ENCODE measurements around the gene AFDN. TPM values are rescaled to one million over a fixed set of nuclear protein-coding genes. Genes with fewer than 3 reads are reported as not detected.

The AFDN gene
- total RNA-seq, 1 donor from 2014 or later = 102 TPM

DNA sequence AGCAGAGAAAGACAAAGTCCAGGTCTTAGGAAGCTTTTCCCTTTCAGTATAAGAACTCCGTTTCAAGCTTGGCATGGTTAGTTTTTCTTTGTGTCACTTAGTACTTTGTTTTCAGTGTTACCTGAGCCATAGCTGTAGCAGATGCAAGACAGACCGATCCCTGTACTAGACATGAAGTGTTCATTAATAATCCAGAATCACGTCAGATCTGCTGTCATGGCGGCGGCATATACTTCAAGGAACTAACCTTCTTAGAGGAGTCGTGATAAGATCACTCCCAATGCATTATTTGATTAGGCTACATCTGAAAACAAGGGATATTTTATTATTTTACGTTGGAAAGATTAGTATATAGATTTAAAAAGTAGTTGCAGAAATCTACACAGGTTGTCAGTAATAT, 83.9 kb downstream of the AFDN start:
- no peaks in the 10 kb centered on the region for H3K4me1 ChIP-seq
- no peak for DNase-seq (ENCODE audit: low spot score in 2 of 2)
- H3K4me3 ChIP-seq = no peak overlapping the region
- H3K9me3 ChIP-seq = no peaks in the 10 kb centered on the region
- no peaks in the 10 kb centered on the region for H3K27me3 ChIP-seq
- H3K27ac ChIP-seq = no peak overlapping the region
- intact Hi-C loops (cut with DNase I) = no loop called here
- H3K36me3 ChIP-seq = peaks cover 22 to 50% of the 10 kb centered on the region in 2 donors
- TF ChIP-seq, protein P1, sequence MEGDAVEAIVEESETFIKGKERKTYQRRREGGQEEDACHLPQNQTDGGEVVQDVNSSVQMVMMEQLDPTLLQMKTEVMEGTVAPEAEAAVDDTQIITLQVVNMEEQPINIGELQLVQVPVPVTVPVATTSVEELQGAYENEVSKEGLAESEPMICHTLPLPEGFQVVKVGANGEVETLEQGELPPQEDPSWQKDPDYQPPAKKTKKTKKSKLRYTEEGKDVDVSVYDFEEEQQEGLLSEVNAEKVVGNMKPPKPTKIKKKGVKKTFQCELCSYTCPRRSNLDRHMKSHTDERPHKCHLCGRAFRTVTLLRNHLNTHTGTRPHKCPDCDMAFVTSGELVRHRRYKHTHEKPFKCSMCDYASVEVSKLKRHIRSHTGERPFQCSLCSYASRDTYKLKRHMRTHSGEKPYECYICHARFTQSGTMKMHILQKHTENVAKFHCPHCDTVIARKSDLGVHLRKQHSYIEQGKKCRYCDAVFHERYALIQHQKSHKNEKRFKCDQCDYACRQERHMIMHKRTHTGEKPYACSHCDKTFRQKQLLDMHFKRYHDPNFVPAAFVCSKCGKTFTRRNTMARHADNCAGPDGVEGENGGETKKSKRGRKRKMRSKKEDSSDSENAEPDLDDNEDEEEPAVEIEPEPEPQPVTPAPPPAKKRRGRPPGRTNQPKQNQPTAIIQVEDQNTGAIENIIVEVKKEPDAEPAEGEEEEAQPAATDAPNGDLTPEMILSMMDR (IDR thresholded peaks at IDR 0.05) = no peak

DNA sequence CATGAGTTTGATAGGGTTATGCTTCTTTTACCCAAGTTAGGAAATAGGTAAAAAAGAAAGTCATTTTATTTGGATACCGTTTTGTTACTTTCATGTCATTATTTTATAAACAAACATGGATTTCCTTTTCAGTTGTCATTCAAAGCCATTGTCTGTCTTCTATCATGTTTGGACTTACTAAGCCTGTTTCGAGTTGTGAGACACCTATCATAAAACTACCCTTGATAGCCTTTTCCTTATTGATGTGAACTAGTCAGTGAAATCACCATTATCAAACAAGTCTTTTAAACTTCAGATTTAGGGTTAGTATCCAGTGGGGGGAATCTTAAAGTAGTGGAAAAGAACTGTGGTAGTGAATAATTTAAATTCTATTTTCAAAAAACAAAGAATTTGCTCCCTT, 85.8 kb downstream of the AFDN start:
- Histone ChIP-seq H3K4me1 (no peaks in the 10 kb centered on the region), H3K27me3 (no peaks in the 10 kb centered on the region), H3K9me3 (no peaks in the 10 kb centered on the region), H3K4me3 (no peak overlapping the region), H3K36me3 (peaks cover 31 to 57% of the 10 kb centered on the region in 2 donors), H3K27ac (no peak overlapping the region)
- no peak for DNase-seq (ENCODE audit: low spot score in 2 of 2)
- TF ChIP-seq, protein P1 (IDR thresholded peaks at IDR 0.05) = no peak
- intact Hi-C loops (cut with DNase I) = no loop called here

DNA sequence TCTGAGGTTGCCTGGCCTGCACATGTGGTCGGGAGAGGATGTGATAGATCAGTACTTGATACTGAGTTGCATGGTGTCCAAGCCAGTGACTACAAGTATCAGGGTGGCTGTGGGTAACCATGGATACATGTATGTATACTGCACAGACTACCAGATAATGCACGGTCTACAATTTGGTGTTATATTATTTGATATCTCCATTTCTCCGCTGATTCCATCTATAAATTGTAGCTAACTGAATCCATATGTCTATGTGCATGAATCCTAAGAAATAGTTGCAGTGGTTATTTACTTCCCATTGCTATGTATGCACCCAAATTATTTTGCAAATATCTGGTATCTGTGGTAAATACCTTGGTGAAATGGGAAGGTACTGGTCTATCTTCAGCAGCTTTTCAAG, 87.0 kb downstream of the AFDN start:
- H3K4me1 ChIP-seq = no peaks in the 10 kb centered on the region
- no peak overlapping the region for H3K4me3 ChIP-seq
- H3K27ac ChIP-seq = no peak overlapping the region
- no peaks in the 10 kb centered on the region for H3K27me3 ChIP-seq
- DNase-seq (ENCODE audit: low spot score in 2 of 2) = no peak
- TF ChIP-seq, protein P1 (IDR thresholded peaks at IDR 0.05) = no peak
- intact Hi-C loops (cut with DNase I) = no loop called here
- no peaks in the 10 kb centered on the region for H3K9me3 ChIP-seq
- H3K36me3 ChIP-seq = peaks cover 37 to 62% of the 10 kb centered on the region in 2 donors

DNA sequence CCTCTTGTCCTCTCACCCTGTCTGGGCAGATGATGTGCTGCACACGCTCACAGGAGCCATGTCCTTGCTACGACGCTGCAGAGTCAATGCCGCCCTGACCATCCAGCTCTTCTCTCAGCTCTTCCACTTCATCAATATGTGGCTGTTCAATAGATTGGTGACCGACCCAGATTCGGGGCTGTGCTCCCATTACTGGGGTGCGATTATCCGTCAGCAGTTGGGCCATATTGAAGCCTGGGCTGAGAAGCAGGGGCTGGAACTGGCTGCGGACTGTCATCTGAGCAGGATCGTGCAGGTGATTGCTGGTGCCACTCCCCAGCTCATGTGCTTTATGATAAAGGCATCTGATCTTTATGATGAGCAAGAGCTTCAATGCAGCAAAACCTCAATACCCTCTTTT, 88.4 kb downstream of the AFDN start:
- intact Hi-C loops (cut with DNase I) = no loop called here
- Histone ChIP-seq H3K27ac (no peak overlapping the region), H3K4me1 (no peaks in the 10 kb centered on the region), H3K4me3 (no peak overlapping the region), H3K27me3 (no peaks in the 10 kb centered on the region), H3K9me3 (no peaks in the 10 kb centered on the region), H3K36me3 (peaks cover 45 to 75% of the 10 kb centered on the region in 2 donors)
- TF ChIP-seq, protein P1 (IDR thresholded peaks at IDR 0.05) = no peak
- DNase-seq (ENCODE audit: low spot score in 2 of 2) = no peak

DNA sequence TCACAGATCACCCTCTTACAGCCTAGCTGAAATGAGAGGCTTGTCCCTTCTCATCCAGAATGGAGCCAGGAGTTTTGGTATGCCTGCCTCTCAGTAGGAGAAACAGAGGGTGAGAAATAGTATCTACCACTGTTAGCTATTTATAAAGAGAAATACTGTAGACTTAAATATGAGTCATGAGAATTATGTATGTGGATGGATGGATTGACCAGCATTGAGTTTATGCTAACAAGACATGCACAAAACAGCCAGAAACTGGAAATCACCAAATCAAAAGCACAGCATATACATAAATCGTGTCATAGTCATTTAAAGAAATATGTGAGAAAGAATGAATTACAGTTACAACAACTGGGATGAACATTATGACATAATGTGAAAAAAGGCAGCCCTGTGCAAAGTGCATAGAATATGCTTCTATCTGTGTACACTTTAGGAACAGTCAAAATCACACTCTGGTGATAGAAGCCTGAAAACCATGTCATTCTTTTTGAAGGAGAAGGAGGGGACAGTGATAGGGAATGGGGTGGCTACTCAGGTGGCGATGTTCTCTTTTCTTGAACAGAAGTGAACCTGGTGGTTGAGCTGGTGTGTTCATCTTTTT, 90.9 kb downstream of the AFDN start:
- H3K4me1 ChIP-seq = no peaks in the 10 kb centered on the region
- TF ChIP-seq, protein P1 (IDR thresholded peaks at IDR 0.05) = no peak

More for the DNA sequence above, 90.9 kb downstream of the AFDN start:
- no peak overlapping the region for H3K4me3 ChIP-seq
- DNase-seq (ENCODE audit: low spot score in 2 of 2) = no peak
- no peak overlapping the region for H3K27ac ChIP-seq
- H3K9me3 ChIP-seq = no peaks in the 10 kb centered on the region
- intact Hi-C loops (cut with DNase I) = no loop called here
- H3K27me3 ChIP-seq = no peaks in the 10 kb centered on the region
- peaks cover 44 to 73% of the 10 kb centered on the region in 2 donors for H3K36me3 ChIP-seq

All from ascending aorta (tissue), 2 donors.